Measurements from ENCODE around the gene CACNA1C.

- TF ChIP-seq CTCF (IDR thresholded peaks at IDR 0.05) (no peak), EZH2 (IDR thresholded peaks at IDR 0.05; ENCODE audit: borderline replicate concordance, insufficient read depth, low read depth, low read length, poor library complexity, severe bottlenecking) (no peak)
Observed at GRCh38 chr12:2550561-2551411, 498.0 kb downstream of the CACNA1C start.

Measured in B cell (primary cell).